Stimulated activated CD4-positive, alpha-beta T cell treated with anti-CD3 and anti-CD28 coated beads, Interleukin-4, amount 100 ng/mL, for 1 hour (primary cell): ENCODE data around the gene DAPK1.

ENCODE experiments used
- DNase-seq: peaks from one replicate; pipeline ENCODE4 v3.0.0-alpha.2; 2020

Gene DAPK1

GRCh38 chr9:87519461-87519860 is 21.8 kb downstream of the DAPK1 start:
- no peak for DNase-seq

GRCh38 chr9:87520172-87520683 is 22.6 kb downstream of the DAPK1 start:
- no peak for DNase-seq

- no peak for DNase-seq
Measured at GRCh38 chr9:87521834-87522233, 24.2 kb downstream of the DAPK1 start.

GRCh38 chr9:87524061-87524460 is 26.4 kb downstream of the DAPK1 start:
- DNase-seq = no peak

- DNase-seq = no peak
Measured at GRCh38 chr9:87525546-87526303, 28.1 kb downstream of the DAPK1 start.

- DNase-seq = no peak
Measured at GRCh38 chr9:87527211-87527916, 29.7 kb downstream of the DAPK1 start.

- DNase-seq = no peak
Measured at GRCh38 chr9:87528969-87529368, 31.3 kb downstream of the DAPK1 start.

- DNase-seq = no peak
Measured at GRCh38 chr9:87529671-87530070, 32.0 kb downstream of the DAPK1 start.

GRCh38 chr9:87530716-87531115 is 33.0 kb downstream of the DAPK1 start:
- no peak for DNase-seq

- no peak for DNase-seq
Measured at GRCh38 chr9:87531370-87532295, 34.0 kb downstream of the DAPK1 start.

- no peak for DNase-seq
Measured at GRCh38 chr9:87533271-87533670, 35.6 kb downstream of the DAPK1 start.

GRCh38 chr9:87534036-87534435 is 36.4 kb downstream of the DAPK1 start:
- no peak for DNase-seq

GRCh38 chr9:87534957-87535356 is 37.3 kb downstream of the DAPK1 start:
- DNase-seq = no peak

GRCh38 chr9:87535817-87536539 is 38.3 kb downstream of the DAPK1 start:
- no peak for DNase-seq

GRCh38 chr9:87537625-87538024 is 40.0 kb downstream of the DAPK1 start:
- DNase-seq = no peak

GRCh38 chr9:87540444-87541105 is 42.9 kb downstream of the DAPK1 start:
- no peak for DNase-seq

GRCh38 chr9:87541663-87542062 is 44.0 kb downstream of the DAPK1 start:
- DNase-seq = no peak

- DNase-seq = no peak
Measured at GRCh38 chr9:87542141-87542540, 44.5 kb downstream of the DAPK1 start.

- DNase-seq = no peak
Measured at GRCh38 chr9:87543251-87543650, 45.6 kb downstream of the DAPK1 start.

GRCh38 chr9:87545858-87546257 is 48.2 kb downstream of the DAPK1 start:
- DNase-seq = no peak

- no peak for DNase-seq
Measured at GRCh38 chr9:87546704-87547103, 49.0 kb downstream of the DAPK1 start.

GRCh38 chr9:87547671-87548081 is 50.0 kb downstream of the DAPK1 start:
- no peak for DNase-seq
